K562 (cell line): Measurements from ENCODE around the gene ADD2. TPM values are rescaled to one million over a fixed set of nuclear protein-coding genes. Genes with fewer than 3 reads are reported as not detected.

ENCODE experiments used
- ATAC-seq: fragments of 200-7000 bp; cut with Tn5 transposase; 3 replicates; pipeline ENCODE4 v1.9.1; 2020; ENCODE audit warnings: moderate library complexity
- BruUV-seq: library from RNA; stranded (reverse); fragments of 400-500 nt; replicated peaks from 2 replicates; lab custom pipeline; 2021; lab: Mats Ljungman, UMichigan
- CTCF ChIA-PET: fragments of 300-600 bp; formaldehyde crosslinking; extraction: SDS; loops from one replicate; lab custom pipeline; 2021; ENCODE audit warnings: low intra/inter-chr PET ratio; lab: Yijun Ruan, JAX
- POLR2A ChIA-PET: fragments of 300-600, 350-650 bp; sonication (Branson Sonifier 250); formaldehyde crosslinking; extraction: SDS; loops from one replicate; lab custom pipeline; 2021; ENCODE audit warnings: antibody characterized with exemption, inconsistent platforms; lab: Yijun Ruan, JAX
- DNase-seq, 4 experiments: peaks; one replicate each; pipeline versions ENCODE4 v3.0.0 to v3.0.0-alpha.2; 2011 to 2018; ENCODE audit warnings: low spot score in 3 of 4, mixed read lengths in 3 of 4; ENCODE audit errors: extremely low read depth in 1 of 4
- FAIRE-seq: peaks from 2 replicates; lab custom pipeline; 2011; peaks lifted over from hg19 to GRCh38; lab: Jason Lieb, UNC
- H2AFZ ChIP-seq: 2 replicates; pipeline ENCODE4 v1.6.0; 2011; ENCODE audit warnings: low read depth, low read length, control low read depth, inconsistent platforms
- H3K27ac ChIP-seq: fragments of 200-600 bp; 3 replicates; pipeline ENCODE4 v1.8.0; 2011; ENCODE audit warnings: low read depth, mild to moderate bottlenecking, control low read depth, inconsistent platforms, low read length, moderate library complexity, mixed read lengths; ENCODE audit errors: extremely low read depth
- H3K27me3 ChIP-seq, 2 experiments: fragments of 300-600 bp in 1 of 2; 2 replicates in 1 of 2; 3 replicates in 1 of 2; pipeline versions ENCODE4 v1.6.0 to v1.8.0; 2011; ENCODE audit warnings: inconsistent platforms in 2 of 2, low read length in 2 of 2, mild to moderate bottlenecking in 1 of 2, mixed read lengths in 1 of 2, moderate library complexity in 1 of 2; ENCODE audit not compliant: control insufficient read depth in 2 of 2, insufficient read depth in 2 of 2
- H3K36me3 ChIP-seq: fragments of 300-600 bp; 3 replicates; pipeline ENCODE4 v1.8.0; 2011; ENCODE audit warnings: mild to moderate bottlenecking, low read length, inconsistent platforms; ENCODE audit not compliant: control insufficient read depth, insufficient read depth
- H3K4me1 ChIP-seq, 2 experiments: fragments of 200-600 bp in 1 of 2; replicated peaks in 1 of 2; 2 replicates in 1 of 2; 3 replicates in 1 of 2; pipeline versions ENCODE4 v1.5.1 to v1.8.0; 2011; ENCODE audit warnings: inconsistent platforms in 2 of 2, low read length in 2 of 2, mild to moderate bottlenecking in 1 of 2, mixed read lengths in 1 of 2, moderate library complexity in 1 of 2; ENCODE audit not compliant: control insufficient read depth in 2 of 2, insufficient read depth in 2 of 2
- H3K4me2 ChIP-seq: 2 replicates; pipeline ENCODE4 v1.6.1; 2011; ENCODE audit warnings: low read length, control low read depth, inconsistent platforms, mixed read lengths; ENCODE audit not compliant: insufficient read depth
- H3K4me3 ChIP-seq: fragments of 200-600 bp; sonication (generic), shearing (Covaris generic); 2 replicates; pipeline ENCODE4 v1.5.1; 2016; ENCODE audit warnings: control low read depth, inconsistent platforms
- H3K79me2 ChIP-seq: fragments of 200-600 bp; 3 replicates; pipeline ENCODE4 v1.8.0; 2011; ENCODE audit warnings: low read length, inconsistent platforms; ENCODE audit not compliant: control insufficient read depth, insufficient read depth
- H3K9ac ChIP-seq, 2 experiments: 2 replicates each; pipeline versions ENCODE4 v1.6.0 to v1.6.1; 2011; ENCODE audit warnings: low read depth in 2 of 2, low read length in 2 of 2, control low read depth in 1 of 2, inconsistent platforms in 1 of 2, mild to moderate bottlenecking in 1 of 2, mixed read lengths in 1 of 2; ENCODE audit not compliant: insufficient read depth in 1 of 2
- H3K9me1 ChIP-seq: one replicate; pipeline ENCODE4 v1.6.0; 2011; ENCODE audit warnings: inconsistent platforms, mild to moderate bottlenecking, low read length, moderate library complexity; ENCODE audit not compliant: control insufficient read depth, insufficient read depth
- H3K9me3 ChIP-seq: replicated peaks from 2 replicates; pipeline ENCODE4 v1.5.1; 2011; ENCODE audit warnings: low read depth, low read length, inconsistent platforms; ENCODE audit not compliant: control insufficient read depth, insufficient read depth
- H4K20me1 ChIP-seq: replicated peaks from 2 replicates; pipeline ENCODE4 v1.6.1; 2011; ENCODE audit warnings: low read length, inconsistent platforms, mixed read lengths; ENCODE audit not compliant: control insufficient read depth, insufficient read depth
- CEBPZ ChIP-seq: fragments of 150-350 bp; IDR thresholded peaks from 2 replicates; pipeline ENCODE4 v1.6.1; 2014; ENCODE audit warnings: low read depth, mild to moderate bottlenecking, low read length, borderline replicate concordance
- POU5F1 ChIP-seq: fragments of 150-350 bp; IDR thresholded peaks from 2 replicates; pipeline ENCODE4 v1.6.1; 2014; ENCODE audit warnings: borderline replicate concordance, low read length, low read depth, mild to moderate bottlenecking; ENCODE audit not compliant: partially characterized antibody
- RAD51 ChIP-seq: fragments of 450-650 bp; IDR thresholded peaks from 2 replicates; pipeline ENCODE4 v1.7.1; 2016; ENCODE audit warnings: low read depth, mild to moderate bottlenecking, borderline replicate concordance
- SNRNP70 ChIP-seq: fragments of 200-400 bp; formaldehyde crosslinking; optimal IDR thresholded peaks from 2 replicates; pipeline ENCODE3; 2017; ENCODE audit warnings: low read depth, low read length
- TFE3 ChIP-seq: fragments of 450-650 bp; formaldehyde crosslinking; IDR thresholded peaks from 2 replicates; pipeline ENCODE4 v1.4.0; 2020; ENCODE audit warnings: mild to moderate bottlenecking, mixed read lengths
- TOE1 ChIP-seq, 2 experiments: fragments of 450-650 bp in 1 of 2; sonication (generic) in 1 of 2; formaldehyde crosslinking in 1 of 2; IDR thresholded peaks; 2 replicates each; pipeline versions ENCODE4 v1.7.1 to v1.8.0; 2016 to 2022; ENCODE audit warnings: borderline replicate concordance in 2 of 2, mild to moderate bottlenecking in 2 of 2, antibody characterized with exemption in 1 of 2, inconsistent platforms in 1 of 2, low read depth in 1 of 2, missing genetic modification reagents in 1 of 2, moderate library complexity in 1 of 2
- WGBS: fragments of 100-300 bp; shearing (Covaris generic); methylation state at CpG from one replicate; pipeline ENCODE4 v1.1.6; 2016; ENCODE audit warnings: low coverage, mixed read lengths; ENCODE audit not compliant: insufficient coverage; ENCODE audit errors: missing lambda C conversion rate; 5-methylcytosine and 5-hydroxymethylcytosine counted together
- in situ Hi-C: fragments of 300-500 bp; cut with MboI; formaldehyde crosslinking; loops from 4 replicates; pipeline ENCODE4 v1.15.0; 2018; ENCODE audit warnings: inconsistent platforms, mixed read lengths
- intact Hi-C: fragments of 100-400 bp; cut with micrococcal nuclease; formaldehyde crosslinking; loops from 2 replicates; pipeline ENCODE4 v1.14.2; 2022
- polyA plus RNA-seq, 8 experiments: library from polyadenylated mRNA; depleted of rRNA in 4 of 8; stranded (reverse) in 5 of 8; unstranded in 3 of 8; fragments of >200 nt; fragmentation: Nextera tagmentation in 2 of 8; fragmentation: Illumina TruSeq in 1 of 8; extraction: Ambion mirVana in 2 of 8; extraction: Trizol in 1 of 8; gene quantifications; 2 replicates each; pipeline versions ENCODE4 v1.2.1 to v1.2.3, GENCODE V29; 2011 to 2014; ENCODE audit warnings: inconsistent platforms in 1 of 8, missing spikeins in 1 of 8
- total RNA-seq, 7 experiments: library from RNA; depleted of rRNA in 6 of 7; stranded (reverse); fragments of >200 nt in 6 of 7; fragmentation: Illumina TruSeq in 2 of 7; extraction: Trizol in 2 of 7; gene quantifications; 2 replicates each; pipeline versions ENCODE4 v1.2.1 to v1.2.3, GENCODE V29; 2011 to 2021; ENCODE audit warnings: low replicate concordance in 1 of 7

ADD2 gene
- total and polyA plus RNA-seq, 9 of the 15 experiments (the other 6 are each of a cell fraction or from before 2014, with no cell fraction given), result 3.5 to 63.0 (median 36.2) TPM

- H3K27me3 ChIP-seq, result no peaks in the 10 kb centered on the region
- no peak for ATAC-seq
- WGBS, result 75% methylated on average over 1 of the region's 1 CpG
- H2AFZ ChIP-seq, result no peak overlapping the region
- H3K9me1 ChIP-seq, result no peaks in the 10 kb centered on the region
- no peak overlapping the region for H3K9ac ChIP-seq
- TF ChIP-seq RAD51 (0 out of 2 replicates have a peak, but pooled peaks have one; percentile 15), CEBPZ (no peak), SNRNP70 (no peak), TFE3 (CRISPR knock-in tag) (peak; percentile 96), POU5F1 (no peak), TOE1 (IDR thresholded peaks at IDR 0.05; ENCODE audit: borderline replicate concordance) (peak; percentile 60; the same call in 1 of the 2 replicates), TOE1 (CRISPR knock-in tag; IDR thresholded peaks at IDR 0.05; ENCODE audit: borderline replicate concordance, low read depth) (no peak)
- no peaks in the 10 kb centered on the region for H4K20me1 ChIP-seq
- CTCF ChIA-PET, result no interaction called here
- peaks cover 43% of the 10 kb centered on the region; the same call in 2 of the 3 replicates for H3K36me3 ChIP-seq
- H3K79me2 ChIP-seq, result no peaks in the 10 kb centered on the region
- no peak overlapping the region for H3K4me2 ChIP-seq
- no peak overlapping the region for H3K4me3 ChIP-seq
- POLR2A ChIA-PET, result interaction anchor here (0.6 to 1.6 kb wide), 5 partner anchors 9 to 104 kb away, joined by 3 to 6 read pairs (median 3); no protein-coding TSS in a partner anchor
- DNase-seq, result no peak
- no peaks in the 10 kb centered on the region for H3K9me3 ChIP-seq
- in situ Hi-C loops (no loop called here), intact Hi-C loops (no loop called here)
- no peak overlapping the region for H3K27ac ChIP-seq
- no peak for FAIRE-seq
- peaks cover 0 to 3% of the 10 kb centered on the region in 2 experiments; a peak in 2 of 5 replicates for H3K4me1 ChIP-seq
- no TSS peak for BruUV-seq
These were observed 97.8 kb downstream of the ADD2 start for GRCh38 chr2:70670202-70670601.
